Ovary (tissue), 3 donors: ENCODE results near the gene ASPN.

ENCODE experiments used
- CTCF ChIP-seq, 3 donors: fragments of 450-650 bp in 2 of 3; fragments of 200-600 bp in 1 of 3; IDR thresholded peaks; one replicate each; pipeline versions ENCODE4 v1.5.1 to v1.8.0; 2016 to 2022; ENCODE audit warnings: antibody characterized with exemption in 3 of 3, mild to moderate bottlenecking in 1 of 3
- EP300 ChIP-seq: sonication (generic); formaldehyde crosslinking; IDR thresholded peaks from one replicate; pipeline ENCODE4 v1.6.1; 2017; ENCODE audit warnings: antibody characterized with exemption
- POLR2A ChIP-seq: fragments of 450-650 bp; IDR thresholded peaks from one replicate; pipeline ENCODE4 v1.6.1; 2017; ENCODE audit warnings: antibody characterized with exemption, mild to moderate bottlenecking, moderate library complexity
- donor health status: DM: no; HTN: no; CAD: no.

- TF ChIP-seq CTCF (IDR thresholded peaks at IDR 0.05) (no peak), EP300 (no peak), POLR2A (no peak)
Observed at GRCh38 chr9:92527832-92528521, 45.7 kb upstream of the ASPN start.
